HL-60 (cell line): ENCODE measurements around the gene JPH3.

Source experiments
- POLR2AphosphoS5 ChIP-seq: IDR thresholded peaks from 2 replicates; pipeline ENCODE4 v1.6.1; 2012; ENCODE audit warnings: low read depth
- TF ChIP-seq, protein P1 (sequence below): IDR thresholded peaks from one replicate; pipeline ENCODE4 v1.5.1; 2011; ENCODE audit warnings: low read length, control low read depth, inconsistent platforms; ENCODE audit not compliant: insufficient read depth
- TF ChIP-seq, protein P2 (sequence below): IDR thresholded peaks from 2 replicates; pipeline ENCODE4 v1.6.1; 2012; ENCODE audit warnings: low read depth; ENCODE audit not compliant: insufficient replicate concordance

DNA sequence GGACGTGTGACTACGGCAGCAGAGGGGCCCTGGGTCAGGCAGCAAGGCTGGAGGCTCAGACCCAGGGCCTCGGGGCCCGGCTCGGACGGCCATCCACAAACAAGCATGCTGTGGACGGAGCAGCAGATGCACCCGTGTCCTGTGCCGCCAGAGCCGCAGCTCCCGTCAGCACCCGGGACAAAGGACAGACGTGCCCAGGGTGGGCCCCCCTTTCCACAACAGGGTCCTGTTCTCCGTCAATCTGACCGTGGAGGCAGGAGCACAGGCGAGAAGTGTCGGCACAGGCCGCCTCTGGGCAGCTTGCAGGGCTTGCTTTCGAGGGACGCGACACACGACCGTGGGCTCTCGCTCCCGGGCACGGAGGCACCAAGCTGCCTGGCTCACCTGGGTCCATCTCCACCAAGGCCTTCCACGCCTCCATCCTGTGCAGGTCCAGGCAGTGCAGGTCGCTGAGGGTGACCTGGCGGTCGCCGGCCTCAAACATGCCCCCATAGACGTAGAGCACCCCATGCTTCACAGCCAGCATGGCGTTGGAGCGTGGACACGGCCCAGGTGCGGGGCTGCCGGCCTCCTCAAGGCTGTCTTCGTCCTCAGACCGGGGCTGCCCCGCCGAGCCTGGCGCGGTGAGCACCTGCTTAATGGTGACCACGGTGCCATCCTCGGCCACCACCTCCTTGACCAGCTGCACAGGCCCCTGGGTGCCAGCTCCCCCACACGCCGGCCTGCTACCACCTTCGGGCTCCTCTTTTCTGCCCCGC, 106.8 kb downstream of the JPH3 start:
- TF ChIP-seq, protein P1, sequence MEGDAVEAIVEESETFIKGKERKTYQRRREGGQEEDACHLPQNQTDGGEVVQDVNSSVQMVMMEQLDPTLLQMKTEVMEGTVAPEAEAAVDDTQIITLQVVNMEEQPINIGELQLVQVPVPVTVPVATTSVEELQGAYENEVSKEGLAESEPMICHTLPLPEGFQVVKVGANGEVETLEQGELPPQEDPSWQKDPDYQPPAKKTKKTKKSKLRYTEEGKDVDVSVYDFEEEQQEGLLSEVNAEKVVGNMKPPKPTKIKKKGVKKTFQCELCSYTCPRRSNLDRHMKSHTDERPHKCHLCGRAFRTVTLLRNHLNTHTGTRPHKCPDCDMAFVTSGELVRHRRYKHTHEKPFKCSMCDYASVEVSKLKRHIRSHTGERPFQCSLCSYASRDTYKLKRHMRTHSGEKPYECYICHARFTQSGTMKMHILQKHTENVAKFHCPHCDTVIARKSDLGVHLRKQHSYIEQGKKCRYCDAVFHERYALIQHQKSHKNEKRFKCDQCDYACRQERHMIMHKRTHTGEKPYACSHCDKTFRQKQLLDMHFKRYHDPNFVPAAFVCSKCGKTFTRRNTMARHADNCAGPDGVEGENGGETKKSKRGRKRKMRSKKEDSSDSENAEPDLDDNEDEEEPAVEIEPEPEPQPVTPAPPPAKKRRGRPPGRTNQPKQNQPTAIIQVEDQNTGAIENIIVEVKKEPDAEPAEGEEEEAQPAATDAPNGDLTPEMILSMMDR: no peak
- TF ChIP-seq POLR2AphosphoS5: no peak
- TF ChIP-seq, protein P2, sequence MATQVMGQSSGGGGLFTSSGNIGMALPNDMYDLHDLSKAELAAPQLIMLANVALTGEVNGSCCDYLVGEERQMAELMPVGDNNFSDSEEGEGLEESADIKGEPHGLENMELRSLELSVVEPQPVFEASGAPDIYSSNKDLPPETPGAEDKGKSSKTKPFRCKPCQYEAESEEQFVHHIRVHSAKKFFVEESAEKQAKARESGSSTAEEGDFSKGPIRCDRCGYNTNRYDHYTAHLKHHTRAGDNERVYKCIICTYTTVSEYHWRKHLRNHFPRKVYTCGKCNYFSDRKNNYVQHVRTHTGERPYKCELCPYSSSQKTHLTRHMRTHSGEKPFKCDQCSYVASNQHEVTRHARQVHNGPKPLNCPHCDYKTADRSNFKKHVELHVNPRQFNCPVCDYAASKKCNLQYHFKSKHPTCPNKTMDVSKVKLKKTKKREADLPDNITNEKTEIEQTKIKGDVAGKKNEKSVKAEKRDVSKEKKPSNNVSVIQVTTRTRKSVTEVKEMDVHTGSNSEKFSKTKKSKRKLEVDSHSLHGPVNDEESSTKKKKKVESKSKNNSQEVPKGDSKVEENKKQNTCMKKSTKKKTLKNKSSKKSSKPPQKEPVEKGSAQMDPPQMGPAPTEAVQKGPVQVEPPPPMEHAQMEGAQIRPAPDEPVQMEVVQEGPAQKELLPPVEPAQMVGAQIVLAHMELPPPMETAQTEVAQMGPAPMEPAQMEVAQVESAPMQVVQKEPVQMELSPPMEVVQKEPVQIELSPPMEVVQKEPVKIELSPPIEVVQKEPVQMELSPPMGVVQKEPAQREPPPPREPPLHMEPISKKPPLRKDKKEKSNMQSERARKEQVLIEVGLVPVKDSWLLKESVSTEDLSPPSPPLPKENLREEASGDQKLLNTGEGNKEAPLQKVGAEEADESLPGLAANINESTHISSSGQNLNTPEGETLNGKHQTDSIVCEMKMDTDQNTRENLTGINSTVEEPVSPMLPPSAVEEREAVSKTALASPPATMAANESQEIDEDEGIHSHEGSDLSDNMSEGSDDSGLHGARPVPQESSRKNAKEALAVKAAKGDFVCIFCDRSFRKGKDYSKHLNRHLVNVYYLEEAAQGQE: no peak
